ENCODE measurements around the gene PRDM16.

Gene PRDM16

GRCh38 chr1:3149277-3149676 is 80.3 kb downstream of the PRDM16 start:
- Histone ChIP-seq H3K4me3 (ENCODE audit: low read depth, low read length) (no peak overlapping the region), H3K27me3 (ENCODE audit: insufficient read depth, low read depth, severe bottlenecking) (no peaks in the 10 kb centered on the region), H3K9me3 (ENCODE audit: severe bottlenecking) (no peaks in the 10 kb centered on the region), H3K27ac (no peak overlapping the region), H3K36me3 (no peaks in the 10 kb centered on the region)
- no peak for DNase-seq
- no peak for TF ChIP-seq CTCF (IDR thresholded peaks at IDR 0.05; ENCODE audit: low read depth, low read length)

GRCh38 chr1:3151456-3151855 is 82.5 kb downstream of the PRDM16 start:
- H3K27me3 ChIP-seq (ENCODE audit: insufficient read depth, low read depth, severe bottlenecking): no peaks in the 10 kb centered on the region
- no peak overlapping the region for H3K27ac ChIP-seq
- no peaks in the 10 kb centered on the region for H3K36me3 ChIP-seq
- DNase-seq: no peak
- no peak for TF ChIP-seq CTCF (IDR thresholded peaks at IDR 0.05; ENCODE audit: low read depth, low read length)
- H3K4me3 ChIP-seq (ENCODE audit: low read depth, low read length): no peak overlapping the region
- H3K9me3 ChIP-seq (ENCODE audit: severe bottlenecking): no peaks in the 10 kb centered on the region

- H3K27ac ChIP-seq: no peak overlapping the region
- no peaks in the 10 kb centered on the region for H3K9me3 ChIP-seq (ENCODE audit: severe bottlenecking)
- no peak for DNase-seq
- no peak for TF ChIP-seq CTCF (IDR thresholded peaks at IDR 0.05; ENCODE audit: low read depth, low read length)
- no peaks in the 10 kb centered on the region for H3K27me3 ChIP-seq (ENCODE audit: insufficient read depth, low read depth, severe bottlenecking)
- H3K4me3 ChIP-seq (ENCODE audit: low read depth, low read length): no peak overlapping the region
- no peaks in the 10 kb centered on the region for H3K36me3 ChIP-seq
These were observed 83.1 kb downstream of the PRDM16 start for GRCh38 chr1:3152143-3152542.

- TF ChIP-seq CTCF (IDR thresholded peaks at IDR 0.05; ENCODE audit: low read depth, low read length): no peak
- no peak for DNase-seq
- H3K27me3 ChIP-seq (ENCODE audit: insufficient read depth, low read depth, severe bottlenecking): no peaks in the 10 kb centered on the region
- no peaks in the 10 kb centered on the region for H3K36me3 ChIP-seq
- H3K27ac ChIP-seq: no peak overlapping the region
- no peak overlapping the region for H3K4me3 ChIP-seq (ENCODE audit: low read depth, low read length)
- no peaks in the 10 kb centered on the region for H3K9me3 ChIP-seq (ENCODE audit: severe bottlenecking)
These were observed 84.2 kb downstream of the PRDM16 start for GRCh38 chr1:3153197-3153596.

GRCh38 chr1:3153902-3154795 is 85.1 kb downstream of the PRDM16 start:
- Histone ChIP-seq H3K4me3 (ENCODE audit: low read depth, low read length) (no peak overlapping the region), H3K27me3 (ENCODE audit: insufficient read depth, low read depth, severe bottlenecking) (no peaks in the 10 kb centered on the region), H3K36me3 (no peaks in the 10 kb centered on the region), H3K9me3 (ENCODE audit: severe bottlenecking) (no peaks in the 10 kb centered on the region), H3K27ac (no peak overlapping the region)
- TF ChIP-seq CTCF (IDR thresholded peaks at IDR 0.05; ENCODE audit: low read depth, low read length): no peak
- DNase-seq: no peak

Measured in WERI-Rb-1 (cell line).